C4-2B (cell line): ENCODE results near the gene ZNF70.
"Not testable (repeated sequence)": the region's sequence is repeated elsewhere in the genome, so short reads cannot be mapped to it uniquely, and the experiment has no call there.

ENCODE experiments used
- H3K27ac ChIP-seq: fragments of 450-650 bp; 2 replicates; pipeline ENCODE4 v1.5.1; 2017
- ZFX ChIP-seq: fragments of 450-650 bp; IDR thresholded peaks from 2 replicates; pipeline ENCODE4 v1.6.1; 2017
- TF ChIP-seq, protein P1 (sequence below): fragments of 450-650 bp; conservative IDR thresholded peaks from 2 replicates; pipeline ENCODE4 v1.5.1; 2017; ENCODE audit warnings: mild to moderate bottlenecking

ZNF70 gene

GRCh38 chr22:23749841-23750301 lies 1.0 kb downstream of the ZNF70 start:
- TF ChIP-seq ZFX: no peak
- TF ChIP-seq, protein P1, sequence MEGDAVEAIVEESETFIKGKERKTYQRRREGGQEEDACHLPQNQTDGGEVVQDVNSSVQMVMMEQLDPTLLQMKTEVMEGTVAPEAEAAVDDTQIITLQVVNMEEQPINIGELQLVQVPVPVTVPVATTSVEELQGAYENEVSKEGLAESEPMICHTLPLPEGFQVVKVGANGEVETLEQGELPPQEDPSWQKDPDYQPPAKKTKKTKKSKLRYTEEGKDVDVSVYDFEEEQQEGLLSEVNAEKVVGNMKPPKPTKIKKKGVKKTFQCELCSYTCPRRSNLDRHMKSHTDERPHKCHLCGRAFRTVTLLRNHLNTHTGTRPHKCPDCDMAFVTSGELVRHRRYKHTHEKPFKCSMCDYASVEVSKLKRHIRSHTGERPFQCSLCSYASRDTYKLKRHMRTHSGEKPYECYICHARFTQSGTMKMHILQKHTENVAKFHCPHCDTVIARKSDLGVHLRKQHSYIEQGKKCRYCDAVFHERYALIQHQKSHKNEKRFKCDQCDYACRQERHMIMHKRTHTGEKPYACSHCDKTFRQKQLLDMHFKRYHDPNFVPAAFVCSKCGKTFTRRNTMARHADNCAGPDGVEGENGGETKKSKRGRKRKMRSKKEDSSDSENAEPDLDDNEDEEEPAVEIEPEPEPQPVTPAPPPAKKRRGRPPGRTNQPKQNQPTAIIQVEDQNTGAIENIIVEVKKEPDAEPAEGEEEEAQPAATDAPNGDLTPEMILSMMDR: no peak
- no peak overlapping the region; the same call in 1 of the 2 replicates for H3K27ac ChIP-seq

DNA sequence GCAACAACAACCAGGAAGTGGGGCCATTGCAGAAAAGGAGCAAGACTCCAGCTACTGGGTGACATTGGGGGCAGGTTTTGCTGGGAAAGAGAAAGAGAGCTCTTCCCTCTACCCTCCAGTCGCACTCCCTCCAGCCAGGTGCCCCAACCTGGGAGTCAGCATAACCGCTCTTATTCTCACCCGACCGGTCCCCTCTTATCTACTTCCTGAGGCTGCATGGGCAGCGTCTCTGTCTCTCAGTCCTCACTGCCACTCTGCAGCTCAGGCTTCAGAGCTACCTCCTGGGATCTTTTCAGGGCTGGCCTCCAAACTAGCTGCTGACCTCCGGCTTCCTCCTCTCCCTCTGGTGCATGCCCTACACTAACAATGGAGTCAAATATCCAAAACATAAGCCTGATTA lies 5.1 kb downstream of the ZNF70 start:
- no peak overlapping the region for H3K27ac ChIP-seq
- no peak for TF ChIP-seq ZFX
- TF ChIP-seq, protein P1: no peak

GRCh38 chr22:23744485-23744884 lies 6.4 kb downstream of the ZNF70 start:
- TF ChIP-seq, protein P1: no peak
- TF ChIP-seq ZFX: no peak
- H3K27ac ChIP-seq: no peak overlapping the region

- TF ChIP-seq, protein P1: no peak
- no peak for TF ChIP-seq ZFX
- no peak overlapping the region for H3K27ac ChIP-seq
These were observed 6.9 kb downstream of the ZNF70 start for GRCh38 chr22:23744001-23744400.

GRCh38 chr22:23743303-23743705 lies 7.6 kb downstream of the ZNF70 start:
- no peak overlapping the region for H3K27ac ChIP-seq
- TF ChIP-seq, protein P1: no peak
- TF ChIP-seq ZFX: no peak

GRCh38 chr22:23742505-23743264 lies 8.2 kb downstream of the ZNF70 start:
- TF ChIP-seq, protein P1: no peak
- TF ChIP-seq ZFX: no peak
- no peak overlapping the region for H3K27ac ChIP-seq

DNA sequence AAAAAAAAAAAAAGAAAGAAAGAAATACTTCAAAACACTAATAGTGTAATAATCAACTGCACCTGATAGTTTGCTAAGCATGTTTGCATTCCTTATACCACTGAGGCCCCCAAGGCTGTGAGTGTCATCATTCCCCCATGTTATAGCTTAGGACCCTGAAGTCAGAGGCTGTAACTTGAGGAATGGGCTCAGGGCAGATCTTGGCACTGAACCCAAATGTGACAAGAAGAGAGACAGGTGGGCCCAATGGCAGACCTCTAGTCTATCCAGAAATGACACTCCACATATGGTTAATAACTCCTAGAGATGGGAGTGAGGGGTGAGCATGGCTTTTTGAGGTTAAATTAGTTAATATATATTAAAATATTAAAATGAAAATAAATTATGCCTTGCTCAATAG lies 13.2 kb downstream of the ZNF70 start:
- H3K27ac ChIP-seq: no peak overlapping the region
- no peak for TF ChIP-seq ZFX

- not testable (repeated sequence) for H3K27ac ChIP-seq
These were observed 22.8 kb downstream of the ZNF70 start for GRCh38 chr22:23728108-23728507.
